Endothelial cell of umbilical vein (primary cell): Measurements from ENCODE around the gene KRTAP10-8. TPM values are rescaled to one million over a fixed set of nuclear protein-coding genes. Genes with fewer than 3 reads are reported as not detected.
"Not testable (repeated sequence)": the region's sequence is repeated elsewhere in the genome, so short reads cannot be mapped to it uniquely, and the experiment has no call there.

Source experiments
- BruUV-seq: library from RNA; stranded (reverse); fragments of 400-500 nt; replicated peaks from 2 replicates; lab custom pipeline; 2021; lab: Mats Ljungman, UMichigan
- CTCF ChIA-PET: fragments of 300-600, 350-600 bp; sonication (Branson Sonifier 250); formaldehyde crosslinking; loops from one replicate; lab custom pipeline; 2021; ENCODE audit warnings: antibody characterized with exemption, inconsistent platforms; lab: Charles Lee
- POLR2A ChIA-PET: fragments of 300-600, 350-600 bp; sonication (Branson Sonifier 250); formaldehyde crosslinking; loops from one replicate; lab custom pipeline; 2021; ENCODE audit warnings: antibody characterized with exemption, inconsistent platforms; lab: Charles Lee
- DNase-seq: peaks from one replicate; pipeline ENCODE4 v3.0.0-alpha.2; 2011; ENCODE audit warnings: low read depth, low spot score
- FAIRE-seq: peaks from 2 replicates; lab custom pipeline; 2011; peaks lifted over from hg19 to GRCh38; lab: Jason Lieb, UNC
- H2AFZ ChIP-seq: 2 replicates; pipeline ENCODE4 v1.6.0; 2012; ENCODE audit warnings: low read depth, low read length, control low read depth, inconsistent platforms
- H3K27ac ChIP-seq: 2 replicates; pipeline ENCODE4 v1.5.1; 2011; ENCODE audit warnings: low read depth, mild to moderate bottlenecking, control low read depth, low read length, moderate library complexity; ENCODE audit not compliant: insufficient read depth
- H3K27me3 ChIP-seq, 2 experiments: 2 replicates each; pipeline versions ENCODE4 v1.6.0 to v1.6.1; 2011; ENCODE audit warnings: low read length in 2 of 2, mixed read lengths in 1 of 2; ENCODE audit not compliant: control insufficient read depth in 2 of 2, insufficient read depth in 2 of 2
- H3K36me3 ChIP-seq, 2 experiments: 2 replicates in 1 of 2; 3 replicates in 1 of 2; pipeline ENCODE4 v1.5.1; 2011; ENCODE audit warnings: low read length in 2 of 2, mild to moderate bottlenecking in 1 of 2, moderate library complexity in 1 of 2; ENCODE audit not compliant: control insufficient read depth in 2 of 2, insufficient read depth in 2 of 2; ENCODE audit errors: extremely low read depth in 1 of 2
- H3K4me1 ChIP-seq: 3 replicates; pipeline ENCODE4 v1.5.1; 2011; ENCODE audit warnings: mild to moderate bottlenecking, low read length; ENCODE audit not compliant: control insufficient read depth, insufficient read depth; ENCODE audit errors: extremely low read depth
- H3K4me2 ChIP-seq: 2 replicates; pipeline ENCODE4 v1.6.1; 2011; ENCODE audit warnings: low read length, control low read depth, mixed read lengths; ENCODE audit not compliant: insufficient read depth
- H3K4me3 ChIP-seq, 3 experiments: fragments of 200-600 bp in 1 of 3; sonication (generic), shearing (Covaris generic) in 1 of 3; replicated peaks in 1 of 3; 2 replicates each; pipeline ENCODE4 v1.5.1; 2011 to 2016; ENCODE audit warnings: control low read depth in 3 of 3, low read length in 3 of 3, mild to moderate bottlenecking in 2 of 3, inconsistent platforms in 1 of 3, low read depth in 1 of 3, moderate library complexity in 1 of 3; ENCODE audit not compliant: insufficient read depth in 1 of 3
- H3K79me2 ChIP-seq: 2 replicates; pipeline ENCODE4 v1.6.0; 2012; ENCODE audit warnings: low read length, inconsistent platforms; ENCODE audit not compliant: control insufficient read depth, insufficient read depth
- H3K9ac ChIP-seq: replicated peaks from 2 replicates; pipeline ENCODE3; 2011; ENCODE audit warnings: low read length, control low read depth; ENCODE audit not compliant: insufficient read depth; ENCODE audit errors: extremely low read depth
- H3K9me1 ChIP-seq: replicated peaks from 3 replicates; pipeline ENCODE4 v1.6.0; 2011; ENCODE audit warnings: mild to moderate bottlenecking, low read length; ENCODE audit not compliant: control insufficient read depth, insufficient read depth; ENCODE audit errors: extremely low read depth
- H3K9me3 ChIP-seq: replicated peaks from 2 replicates; pipeline ENCODE4 v1.5.1; 2012; ENCODE audit warnings: low read length, inconsistent platforms; ENCODE audit not compliant: control insufficient read depth, insufficient read depth
- H4K20me1 ChIP-seq: replicated peaks from 2 replicates; pipeline ENCODE3; 2011; ENCODE audit warnings: mild to moderate bottlenecking, low read length; ENCODE audit not compliant: control insufficient read depth, insufficient read depth; ENCODE audit errors: extremely low read depth
- POLR2AphosphoS5 ChIP-seq: IDR thresholded peaks from 2 replicates; pipeline ENCODE4 v1.6.1; 2012; ENCODE audit warnings: low read depth, mild to moderate bottlenecking, control low read depth, low read length, moderate library complexity; ENCODE audit not compliant: insufficient read depth
- dilution Hi-C: fragments of 300-500 bp; cut with MboI; formaldehyde crosslinking; loops from one replicate; pipeline ENCODE4 v1.15.0; 2019; ENCODE audit warnings: low sequenced_read_pairs; ENCODE audit not compliant: extremely low pct_ligation_motif_present
- intact Hi-C: fragments of 100-400 bp; cut with micrococcal nuclease; formaldehyde crosslinking; loops from one replicate; pipeline ENCODE4 v1.10.0; 2022
- polyA plus RNA-seq, 4 experiments: library from polyadenylated mRNA; depleted of rRNA in 3 of 4; stranded (reverse) in 3 of 4; unstranded in 1 of 4; fragments of >200 nt; gene quantifications; 2 replicates each; pipeline versions ENCODE4 v1.2.1 to v1.2.3, GENCODE V29; 2011 to 2012; ENCODE audit warnings: missing spikeins in 1 of 4
- total RNA-seq: library from RNA; stranded (reverse); gene quantifications from 2 replicates; pipeline ENCODE4 v1.2.3, GENCODE V29; 2021

Gene KRTAP10-8
- total and polyA plus RNA-seq, 2 donors (not counting 3 experiments of a cell fraction or from before 2014, with no cell fraction given): not detected

- DNase-seq: no peak
- H3K27ac ChIP-seq: no peak within 1 kb of the TSS
- TF ChIP-seq POLR2AphosphoS5: no peak
- no peaks in the 10 kb centered on the region for H3K9me1 ChIP-seq
- intact Hi-C loops: no loop called here
- H3K9me3 ChIP-seq: no peaks in the 10 kb centered on the region
- ChIA-PET POLR2A (no interaction called here), CTCF (no interaction called here)
- dilution Hi-C loops: no loop called here
- H3K9ac ChIP-seq: no peak within 1 kb of the TSS
- no peaks in the 10 kb centered on the region for H3K36me3 ChIP-seq
- H3K27me3 ChIP-seq: no peaks in the 10 kb centered on the region
- H4K20me1 ChIP-seq: no peaks in the 10 kb centered on the region
- H3K4me2 ChIP-seq: no peak within 1 kb of the TSS
- H2AFZ ChIP-seq: no peak within 1 kb of the TSS
- BruUV-seq: no TSS peak
- no peaks in the 10 kb centered on the region for H3K4me1 ChIP-seq
- no peak within 1 kb of the TSS for H3K4me3 ChIP-seq
- H3K79me2 ChIP-seq: no peaks in the 10 kb centered on the region
- no peak for FAIRE-seq
Measured at GRCh38 chr21:44626673-44627143, 14.8 kb downstream of the KRTAP10-8 start, which contains the start of gene KRTAP10-9. TSS of gene KRTAP10-9 (plus strand) at chr21:44627093. CDS start at chr21:44627172, 79 bp downstream.

- FAIRE-seq, dilution Hi-C loops, H3K79me2 ChIP-seq, H3K4me2 ChIP-seq, H3K9me3 ChIP-seq, H3K9ac ChIP-seq, H2AFZ ChIP-seq, CTCF ChIA-PET, H3K9me1 ChIP-seq, DNase-seq, intact Hi-C loops, POLR2A ChIA-PET, H4K20me1 ChIP-seq, H3K27ac ChIP-seq, H3K4me3 ChIP-seq, BruUV-seq, H3K4me1 ChIP-seq, H3K36me3 ChIP-seq, H3K27me3 ChIP-seq: not testable (repeated sequence)
Measured at GRCh38 chr21:44627181-44627822, 15.4 kb downstream of the KRTAP10-8 start.

GRCh38 chr21:44627831-44628233 lies 16.0 kb downstream of the KRTAP10-8 start:
- DNase-seq, BruUV-seq, H3K4me1 ChIP-seq, H3K9ac ChIP-seq, H3K4me3 ChIP-seq, H3K27me3 ChIP-seq, POLR2A ChIA-PET, H3K36me3 ChIP-seq, H3K9me1 ChIP-seq, H3K27ac ChIP-seq, FAIRE-seq, H2AFZ ChIP-seq, CTCF ChIA-PET, H4K20me1 ChIP-seq, intact Hi-C loops, H3K9me3 ChIP-seq, H3K79me2 ChIP-seq, dilution Hi-C loops, H3K4me2 ChIP-seq: not testable (repeated sequence)
